Activated gamma-delta T cell treated with Interleukin-2 at 50 U/mL for 16 hours (primary cell): ENCODE results near the gene LRFN5.
"Not testable (repeated sequence)": the region's sequence is repeated elsewhere in the genome, so short reads cannot be mapped to it uniquely, and the experiment has no call there.

Experiments used
- DNase-seq: peaks from one replicate; pipeline ENCODE4 v3.0.0-alpha.2; 2020

The LRFN5 gene

DNA sequence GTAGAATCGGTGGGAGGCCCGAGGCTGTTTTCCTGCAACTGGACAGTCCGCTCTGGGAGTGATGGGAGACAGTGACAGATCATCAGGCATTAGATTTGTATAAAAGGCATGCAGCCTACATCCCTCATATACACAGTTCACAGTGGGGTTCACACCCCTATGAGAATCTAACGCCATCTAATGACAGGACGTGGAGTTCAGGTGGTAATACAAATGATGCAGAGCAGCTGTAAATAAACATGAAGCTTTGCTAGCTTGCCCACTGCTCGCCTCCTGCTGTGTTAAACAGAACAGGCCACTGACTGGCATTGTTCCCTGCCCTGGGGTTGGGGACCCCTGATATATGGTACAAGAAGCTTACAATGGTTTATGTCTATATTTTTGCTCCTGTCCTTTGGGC is 179.0 kb downstream of the LRFN5 start:
- DNase-seq = no peak

DNA sequence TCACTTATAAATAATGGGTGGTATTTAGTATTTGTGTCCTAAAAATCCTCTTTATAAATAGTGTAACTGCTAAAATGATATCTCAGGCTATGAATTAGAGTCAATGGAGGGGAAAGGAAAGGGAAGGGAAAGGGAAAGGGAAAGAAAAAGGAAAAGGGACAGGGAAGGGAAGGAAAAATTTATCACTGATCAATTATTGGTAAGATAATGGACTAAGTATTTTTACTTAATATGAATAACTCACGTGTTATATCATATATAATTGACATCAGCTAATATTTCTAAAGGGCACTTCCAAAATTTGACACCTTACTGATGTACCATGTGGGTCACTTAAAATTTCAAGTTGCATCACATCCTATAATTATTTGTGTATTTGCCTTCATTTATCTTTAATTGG is 193.1 kb downstream of the LRFN5 start:
- no peak for DNase-seq

DNA sequence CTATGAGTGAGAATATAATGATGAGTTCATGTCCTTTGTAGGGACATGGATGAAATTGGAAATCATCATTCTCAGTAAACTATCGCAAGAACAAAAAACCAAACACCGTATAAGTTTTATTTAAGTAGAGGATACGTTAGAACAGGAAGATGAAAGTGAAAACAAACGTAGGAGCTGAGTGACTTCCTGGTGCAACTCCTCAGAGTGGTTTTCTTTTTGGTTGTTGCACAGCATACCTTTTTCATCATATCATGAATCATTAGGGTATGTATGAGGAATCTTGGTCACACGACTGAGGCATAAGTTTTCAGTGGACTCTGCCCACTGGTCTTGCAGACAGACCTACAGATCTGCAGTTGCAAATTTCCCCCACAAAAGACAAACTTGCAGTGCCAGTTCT is 199.0 kb downstream of the LRFN5 start:
- no peak for DNase-seq

DNA sequence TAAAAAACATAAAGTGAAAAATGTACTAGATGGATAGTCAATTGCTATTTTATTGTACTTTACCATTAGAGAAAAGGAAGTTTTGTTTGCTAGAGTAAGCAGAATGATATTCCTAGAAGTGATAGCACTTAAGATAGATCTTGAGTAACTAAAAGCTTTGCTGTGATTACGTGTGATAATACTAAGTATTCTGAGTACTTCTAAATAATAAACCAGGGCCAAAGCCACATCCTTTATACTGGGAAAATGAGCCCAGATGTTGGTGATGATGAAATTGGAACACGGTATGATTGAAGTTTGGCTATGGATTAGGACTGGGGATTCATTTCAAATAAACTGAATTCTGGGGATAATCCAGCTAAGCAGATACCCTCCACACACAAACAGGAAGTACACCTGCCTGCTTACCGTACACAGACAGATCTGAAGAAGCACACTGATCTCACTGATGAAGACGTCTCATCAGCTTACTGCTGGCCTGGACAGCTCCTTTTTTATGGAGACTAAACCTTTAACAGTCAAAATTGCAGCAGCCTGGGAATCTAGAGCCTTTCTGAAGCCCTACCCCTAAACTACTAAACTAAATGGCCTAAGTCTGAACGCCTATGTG is 199.8 kb downstream of the LRFN5 start:
- DNase-seq = no peak

DNA sequence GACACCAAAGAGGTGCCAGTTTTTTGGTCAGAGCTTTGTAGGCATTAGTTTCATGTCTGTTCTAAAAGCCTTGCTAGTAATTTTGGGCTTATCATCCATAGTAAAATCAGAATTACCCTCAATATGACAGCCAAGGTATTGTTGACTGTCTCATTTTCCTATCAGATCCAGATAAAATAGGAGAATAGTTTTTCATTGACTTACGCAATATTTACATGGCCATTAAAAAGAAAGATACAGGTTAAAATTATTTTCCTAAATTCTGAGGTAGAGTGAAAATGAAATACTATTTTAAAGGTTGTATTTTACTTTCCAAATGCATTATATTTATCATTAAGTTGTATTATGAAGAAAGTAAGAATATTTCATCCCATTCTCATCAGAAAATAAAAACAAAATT is 203.7 kb downstream of the LRFN5 start:
- DNase-seq = no peak

DNA sequence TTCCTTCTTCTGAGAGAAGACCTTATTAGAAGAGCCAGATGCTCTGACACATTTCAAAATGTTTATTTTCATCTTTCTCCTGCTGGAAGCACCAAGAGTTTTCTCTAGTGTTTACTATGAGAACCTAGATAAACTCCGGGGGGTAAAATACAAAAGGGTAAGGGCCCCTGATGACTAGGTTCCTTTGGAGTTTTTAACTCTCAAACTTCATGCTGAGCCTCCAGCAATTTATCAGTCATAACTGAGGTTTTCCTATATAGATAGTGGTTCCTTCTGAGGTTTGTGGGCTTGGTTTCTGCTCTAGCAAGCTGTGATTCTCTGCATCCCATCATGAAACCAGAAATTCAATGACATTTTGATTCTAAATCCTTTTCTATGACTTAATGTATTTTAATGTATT is 210.9 kb downstream of the LRFN5 start:
- DNase-seq = no peak

DNA sequence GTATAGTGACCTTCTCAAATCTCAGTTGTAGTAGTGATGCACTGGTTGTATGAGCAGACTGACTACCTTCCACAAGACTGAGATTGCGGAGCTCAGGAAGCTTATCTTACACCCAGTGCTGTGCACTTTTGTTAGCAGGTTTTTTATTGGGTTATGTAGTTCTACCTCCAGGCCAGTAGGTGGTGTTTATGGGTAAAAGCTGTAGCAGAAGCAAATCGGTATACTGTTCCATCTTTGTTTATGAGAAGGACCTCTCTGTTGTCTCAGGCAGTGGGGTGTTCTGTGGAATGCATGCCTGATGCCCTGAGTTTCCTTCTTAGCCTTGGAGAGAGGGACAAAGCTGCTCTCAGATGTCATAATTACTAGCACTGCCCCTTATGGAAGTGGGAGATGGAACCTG is 217.8 kb downstream of the LRFN5 start:
- no peak for DNase-seq

DNA sequence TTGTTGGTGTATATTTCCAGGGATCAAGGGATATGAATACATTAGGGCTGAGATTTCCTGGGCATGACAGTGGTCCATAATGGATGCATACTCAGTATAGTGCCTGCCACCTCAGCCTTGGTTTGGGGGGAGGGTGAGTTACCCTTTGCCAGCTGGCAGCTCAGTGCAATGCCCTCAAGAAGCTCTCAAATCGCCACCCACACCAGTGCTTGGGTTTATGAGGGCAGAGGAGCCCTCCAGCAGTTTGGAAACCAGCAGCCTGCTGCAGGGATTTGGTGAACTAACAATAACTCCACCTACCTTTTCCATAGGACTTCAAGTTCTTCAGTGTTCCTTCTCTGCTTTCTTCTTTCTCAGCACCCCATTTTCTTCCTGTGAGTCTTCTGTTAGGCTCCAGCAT is 218.9 kb downstream of the LRFN5 start:
- DNase-seq = no peak

DNA sequence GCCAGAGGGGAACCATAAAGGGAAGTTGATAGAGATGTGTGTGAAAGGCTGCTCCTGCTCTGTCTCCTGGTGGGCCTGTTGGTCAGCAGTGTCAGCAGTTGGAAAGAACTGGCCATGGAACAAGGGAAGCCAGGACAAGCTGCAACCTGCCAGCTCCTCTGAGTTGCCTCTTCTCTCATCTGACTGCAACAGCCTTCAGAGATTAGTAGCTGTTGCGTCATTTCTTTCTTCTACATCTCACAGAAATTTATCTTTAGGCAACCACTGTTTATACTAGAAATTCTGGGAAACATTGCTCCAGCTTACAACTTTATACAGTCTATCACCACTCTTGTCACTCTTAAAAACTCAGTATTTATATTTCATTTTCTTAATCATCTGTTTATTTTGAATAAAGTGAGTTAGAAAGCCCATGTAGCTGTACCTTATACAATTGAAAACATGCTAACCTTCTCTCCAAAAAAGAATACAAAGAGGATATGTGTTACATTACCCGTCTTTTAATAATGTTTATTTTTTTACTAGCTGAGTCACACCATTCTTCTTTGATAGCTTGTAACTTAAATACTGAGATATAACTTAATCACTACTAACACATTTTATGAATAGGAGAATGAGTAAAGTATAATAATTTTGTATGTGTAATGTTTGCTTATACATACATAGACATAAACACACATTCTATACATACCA is 224.2 kb downstream of the LRFN5 start:
- no peak for DNase-seq

DNA sequence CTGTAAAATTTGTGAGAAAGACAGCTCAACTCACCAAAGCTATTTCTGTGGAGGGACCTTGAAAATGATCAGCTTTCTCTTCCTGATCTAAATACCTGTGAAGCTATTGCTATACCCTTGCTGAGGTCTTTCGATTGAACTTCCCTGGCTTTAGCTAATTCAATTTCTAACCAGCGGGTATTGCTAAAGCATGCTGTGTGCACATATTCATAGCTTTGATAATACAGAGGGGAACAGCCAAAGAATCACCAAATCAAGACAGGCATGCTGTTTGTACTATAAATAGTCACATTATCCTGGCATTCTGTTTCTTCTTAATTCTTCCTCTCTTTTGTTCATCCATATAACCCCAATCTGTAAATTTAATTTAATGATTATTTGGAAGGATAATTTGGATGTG is 233.0 kb downstream of the LRFN5 start:
- DNase-seq = no peak

DNA sequence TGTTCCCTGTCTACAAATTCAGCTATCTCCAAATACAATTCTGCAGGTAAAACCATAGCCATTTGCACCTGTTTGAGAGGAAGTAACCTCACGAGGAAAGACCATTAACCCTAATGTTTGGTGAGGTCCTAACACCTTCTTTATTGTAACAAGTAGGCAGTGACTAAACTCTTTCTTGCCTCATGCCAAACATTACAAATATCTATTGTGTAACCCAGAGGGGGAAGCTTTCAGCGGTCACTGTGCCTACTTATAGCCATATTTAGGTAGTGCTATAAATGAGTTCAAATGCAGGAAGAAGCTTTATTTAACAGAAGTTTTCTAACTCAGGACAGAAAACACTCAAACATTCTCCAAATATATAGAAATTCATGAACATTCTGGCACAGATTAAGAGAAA is 252.7 kb downstream of the LRFN5 start:
- no peak for DNase-seq

DNA sequence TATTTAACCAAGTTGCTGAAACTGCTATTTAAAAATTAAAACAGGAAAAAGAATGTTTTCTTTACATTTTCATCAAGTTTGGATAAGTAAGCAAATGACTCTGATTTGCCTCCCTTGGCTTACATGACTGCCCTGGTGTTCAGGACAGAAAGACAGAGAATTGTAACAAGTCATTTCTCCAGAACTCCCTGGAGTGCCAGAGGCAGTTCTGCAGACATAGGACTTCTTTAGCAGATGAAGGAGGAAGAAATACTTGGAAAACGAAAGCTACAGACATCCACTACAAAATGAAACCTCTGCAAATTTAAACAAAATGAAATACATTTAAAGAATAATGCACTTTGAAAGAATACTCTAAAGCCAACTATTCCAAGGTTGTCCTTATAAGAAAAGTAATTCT is 253.9 kb downstream of the LRFN5 start:
- DNase-seq = no peak

DNA sequence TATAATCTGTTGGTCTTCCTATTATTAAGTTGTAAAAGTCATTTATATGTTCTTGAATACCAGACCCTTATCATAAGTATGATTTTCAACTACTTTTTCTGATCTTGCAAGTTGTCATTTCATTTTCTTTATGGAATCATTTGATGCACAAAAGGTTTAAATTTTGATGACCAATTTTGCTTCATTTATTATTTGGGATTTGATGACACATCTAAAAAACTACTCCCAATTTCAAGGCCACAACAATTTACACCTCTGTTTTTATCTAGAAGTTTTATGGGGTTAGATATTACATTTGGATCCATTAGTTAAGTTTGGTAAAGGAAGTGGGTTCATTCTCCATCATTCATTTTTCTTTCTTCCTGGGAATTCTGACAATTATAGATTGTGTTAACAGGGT is 259.2 kb downstream of the LRFN5 start:
- no peak for DNase-seq

DNA sequence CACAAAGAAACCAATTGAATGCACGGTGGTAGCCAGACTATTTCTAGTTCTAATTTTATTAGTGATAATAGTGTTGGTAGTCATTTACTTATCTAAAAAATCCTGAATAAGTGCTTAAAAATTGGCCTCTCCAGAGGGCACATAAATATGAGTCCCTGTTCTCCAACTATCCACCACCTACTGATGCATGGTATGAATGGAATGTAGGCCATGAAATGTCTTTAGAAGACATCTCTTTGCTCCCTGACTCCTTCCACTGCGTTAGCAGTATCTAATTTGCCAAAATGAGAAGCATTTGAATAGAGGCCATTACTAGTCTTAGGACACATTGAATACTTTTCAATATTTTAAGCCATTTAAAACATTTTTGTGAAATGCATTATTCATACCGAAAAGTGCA is 261.7 kb downstream of the LRFN5 start:
- DNase-seq = no peak

DNA sequence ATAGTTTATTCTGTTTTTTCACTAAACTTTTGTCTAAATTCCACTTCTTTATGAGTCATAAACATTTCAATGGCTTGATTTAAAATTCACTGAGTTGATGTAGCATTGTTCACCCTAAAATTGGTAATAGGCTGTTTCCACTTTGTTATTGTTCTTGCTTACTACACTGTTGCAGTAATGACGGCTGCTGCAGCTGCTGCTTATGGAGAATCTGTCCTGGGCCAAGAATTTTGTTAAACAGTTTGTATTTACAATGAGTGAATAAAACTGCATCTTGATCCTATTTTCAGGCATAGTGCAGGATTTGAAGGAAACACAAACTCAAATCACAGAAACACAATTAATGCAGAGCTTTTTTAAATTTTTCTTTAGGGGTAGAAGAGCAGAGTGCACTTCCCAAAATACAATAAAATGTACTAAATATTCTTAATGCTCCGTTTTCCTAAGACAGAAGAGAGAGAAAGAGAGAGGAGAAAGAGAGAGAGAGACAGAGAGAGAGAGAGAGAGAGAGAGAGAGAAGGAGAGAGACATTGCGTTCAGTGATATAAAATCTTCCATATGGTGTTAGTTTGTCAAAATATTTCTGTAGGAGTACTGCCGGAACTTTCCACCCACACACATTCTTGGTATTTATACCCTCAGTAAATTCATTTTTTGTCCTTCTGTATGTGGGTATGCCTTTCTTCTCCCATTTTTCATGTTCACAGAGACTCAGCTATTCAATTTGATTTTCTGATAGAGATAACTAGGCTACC is 266.4 kb downstream of the LRFN5 start:
- no peak for DNase-seq

DNA sequence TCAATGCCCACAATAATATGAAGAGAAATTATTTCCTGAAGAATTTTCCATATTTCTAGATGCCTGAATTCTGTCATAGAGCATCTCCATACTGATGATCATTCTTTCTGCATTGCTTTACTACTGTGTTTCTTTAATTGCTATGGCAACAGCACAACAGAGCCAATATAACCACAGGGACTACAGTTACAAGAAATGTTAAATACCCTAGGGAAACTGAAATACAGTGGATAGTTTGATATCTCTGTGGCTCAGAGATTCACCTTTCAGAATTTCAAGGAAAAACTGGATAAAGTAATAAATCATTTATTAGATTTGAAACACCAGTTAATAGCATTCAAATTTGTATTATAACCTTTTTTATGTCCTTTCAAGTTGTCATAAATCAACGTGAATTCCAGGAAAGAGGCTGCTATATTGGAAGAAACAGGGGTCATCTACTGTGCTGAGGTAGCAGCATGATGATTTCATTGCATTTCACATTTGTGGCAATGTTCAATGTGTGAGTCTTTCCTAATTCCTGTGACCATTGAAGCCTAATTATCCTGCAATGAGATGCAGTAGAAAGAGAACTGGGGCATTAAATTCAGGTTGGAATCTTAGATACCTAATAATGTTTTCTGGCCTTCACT is 267.1 kb downstream of the LRFN5 start:
- no peak for DNase-seq

DNA sequence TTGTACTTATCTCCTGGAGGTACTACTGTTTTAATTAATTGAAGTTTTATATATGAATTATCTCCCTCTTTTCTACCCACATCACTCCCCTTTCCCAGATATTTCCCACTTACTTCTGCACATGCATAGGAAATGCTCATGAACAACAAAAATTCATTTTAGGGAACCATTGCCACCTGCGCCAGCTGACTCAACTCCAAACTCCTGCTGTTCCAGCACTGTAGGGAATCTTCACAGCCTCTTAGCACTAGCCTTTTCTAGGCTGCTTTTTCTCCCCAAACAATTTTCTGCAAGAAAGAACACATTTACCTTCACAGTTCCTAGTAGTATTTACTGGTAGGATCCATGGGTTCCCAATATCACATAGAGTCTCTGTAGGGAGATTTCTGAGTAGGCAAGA is 268.4 kb downstream of the LRFN5 start:
- no peak for DNase-seq

DNA sequence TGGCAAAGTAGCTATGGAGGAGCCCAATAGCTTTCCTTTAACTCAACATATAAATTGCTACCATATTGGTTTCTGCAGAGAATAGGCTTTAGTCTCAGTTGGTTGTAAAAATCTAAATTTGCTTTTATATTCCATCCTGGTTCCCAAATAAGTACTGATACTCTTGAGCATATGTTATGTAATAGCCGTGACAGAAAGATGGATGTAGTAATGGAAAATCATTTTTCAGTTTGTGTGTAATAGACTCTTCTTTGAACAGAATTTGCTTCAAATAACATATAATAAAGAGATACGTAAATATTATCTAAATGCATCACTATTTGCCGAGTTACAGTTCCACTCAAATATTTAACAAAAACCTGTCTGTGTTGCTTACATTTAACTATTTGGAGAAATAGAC is 271.6 kb downstream of the LRFN5 start:
- no peak for DNase-seq

DNA sequence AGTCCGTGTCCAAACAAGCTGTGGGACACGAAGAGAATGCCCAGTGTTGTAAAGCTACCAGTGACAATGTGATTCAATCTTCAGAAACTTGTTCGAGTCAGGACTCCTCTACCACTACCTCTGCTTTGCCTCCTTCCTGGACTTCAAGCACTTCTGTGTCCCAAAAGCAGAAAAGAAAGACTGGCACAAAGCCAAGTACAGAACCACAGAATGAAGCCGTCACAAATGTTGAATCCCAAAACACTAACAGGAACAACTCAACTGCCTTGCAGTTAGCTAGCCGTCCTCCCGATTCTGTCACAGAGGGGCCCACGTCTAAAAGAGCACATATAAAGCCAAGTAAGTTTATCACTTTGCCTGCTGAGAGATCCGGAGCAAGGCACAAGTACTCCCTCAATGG is 284.9 kb downstream of the LRFN5 start:
- no peak for DNase-seq

DNA sequence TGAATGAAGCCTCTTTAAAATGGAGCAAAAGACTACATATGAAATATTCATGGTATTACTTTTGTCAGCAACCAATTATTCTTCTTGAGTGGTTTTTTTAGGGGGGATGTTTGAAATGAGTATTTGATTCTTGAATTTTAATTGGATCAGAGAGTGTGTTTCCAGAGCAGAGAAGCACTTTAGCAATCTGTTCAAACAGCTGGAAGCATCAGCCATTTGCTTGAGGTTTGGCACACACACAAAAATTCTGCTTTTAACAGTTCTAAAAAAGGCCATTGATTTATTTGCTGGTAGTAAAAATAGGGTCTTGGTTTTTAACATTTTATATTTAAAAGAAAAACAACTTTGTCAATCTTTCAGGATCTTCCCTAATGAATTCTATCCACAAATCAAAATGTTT is 292.7 kb downstream of the LRFN5 start:
- DNase-seq = no peak

DNA sequence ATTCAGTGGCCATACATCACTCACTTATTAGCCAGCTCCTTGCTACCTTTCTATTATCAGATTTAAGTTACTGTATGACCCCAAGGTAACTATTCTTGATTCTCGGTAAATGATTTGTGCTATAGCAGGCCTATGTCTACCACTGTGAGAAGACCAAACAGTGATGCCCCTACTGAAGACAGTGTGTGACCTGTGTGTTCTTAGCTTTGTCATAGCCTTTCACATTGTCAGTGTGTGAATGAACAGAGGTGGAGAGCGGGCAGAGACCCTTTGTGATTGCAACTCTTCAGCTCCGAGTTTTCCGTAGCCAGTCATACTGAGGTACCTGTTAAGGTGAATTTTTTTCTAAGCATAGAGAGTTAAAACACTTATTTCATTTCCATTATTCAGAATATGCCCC is 294.0 kb downstream of the LRFN5 start:
- no peak for DNase-seq

DNA sequence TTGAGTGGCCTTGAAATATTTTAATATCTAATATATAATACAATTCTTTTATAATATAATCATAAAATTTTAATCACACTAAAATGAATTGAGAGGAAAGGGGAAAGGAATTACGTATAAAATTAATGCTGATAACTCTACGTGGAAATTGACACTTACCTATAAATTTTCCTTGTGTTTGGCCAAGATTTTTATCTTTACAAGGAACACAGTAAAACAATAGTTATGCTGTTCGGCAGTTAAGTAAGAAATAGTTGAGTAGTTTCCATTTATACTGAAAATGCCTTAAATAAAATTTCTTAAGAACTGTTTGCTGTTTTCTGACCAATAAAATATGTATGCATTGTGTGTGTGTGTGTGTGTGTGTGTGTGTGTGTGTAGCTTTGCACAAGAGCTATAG is 294.4 kb downstream of the LRFN5 start:
- DNase-seq = no peak

DNA sequence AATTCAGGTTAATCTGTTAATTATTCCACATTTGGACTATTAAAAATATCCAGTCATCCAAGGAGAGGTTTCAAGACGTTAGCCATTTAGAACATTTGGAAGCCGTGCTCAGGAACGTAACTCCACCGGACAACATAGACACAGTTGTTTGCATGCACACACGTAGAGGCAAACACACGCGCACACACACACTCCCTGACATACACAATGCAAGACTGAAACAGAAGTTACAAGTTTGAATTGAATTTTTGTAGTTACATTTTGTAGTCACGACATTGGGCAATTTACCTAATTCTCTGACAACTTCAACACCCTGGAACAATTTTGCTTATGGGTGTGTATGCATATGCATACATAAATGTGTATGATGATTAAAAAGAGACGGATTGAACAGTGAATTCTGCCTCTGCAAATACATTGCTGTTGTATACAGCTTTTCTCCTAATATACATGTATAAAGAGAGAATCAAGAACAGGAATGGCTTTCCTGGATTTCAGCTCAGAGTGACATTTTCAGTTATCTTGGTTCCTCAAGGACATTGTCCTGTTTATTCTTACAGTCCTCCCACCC is 298.8 kb downstream of the LRFN5 start:
- DNase-seq = no peak

DNA sequence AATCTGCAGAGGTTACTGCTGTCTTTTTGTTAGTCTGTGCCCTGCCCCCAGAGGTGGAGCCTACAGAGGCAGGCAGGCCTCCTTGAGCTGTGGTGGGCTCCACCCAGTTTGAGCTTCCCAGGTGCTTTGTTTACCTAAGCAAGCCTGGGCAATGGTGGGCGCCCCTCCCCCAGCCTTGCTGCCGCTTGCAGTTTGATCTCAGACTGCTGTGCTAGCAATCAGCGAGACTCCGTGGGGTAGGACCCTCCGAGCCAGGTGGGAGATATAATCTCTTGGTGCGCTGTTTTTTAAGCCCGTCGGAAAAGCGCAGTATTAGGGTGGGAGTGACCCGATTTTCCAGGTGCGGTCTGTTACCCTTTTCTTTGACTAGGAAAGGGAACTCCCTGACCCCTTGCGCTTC is 304.5 kb downstream of the LRFN5 start:
- DNase-seq = not testable (repeated sequence)
